Hematopoietic multipotent progenitor cell (in vitro differentiated cells): ENCODE measurements around the gene F7. TPM values are rescaled to one million over a fixed set of nuclear protein-coding genes. Genes with fewer than 3 reads are reported as not detected.

Source experiments
- DNase-seq, 3 donors: peaks; one replicate each; pipeline ENCODE4 v3.0.0-alpha.2; 2011 to 2015; ENCODE audit warnings: low read depth in 2 of 3, low spot score in 2 of 3
- total RNA-seq: library from RNA; depleted of rRNA; stranded (reverse); fragments of >200 nt; gene quantifications from one replicate; pipeline ENCODE4 v1.2.3, GENCODE V29; 2012

The F7 gene
- total RNA-seq, 1 donor = 0.27 TPM

DNA sequence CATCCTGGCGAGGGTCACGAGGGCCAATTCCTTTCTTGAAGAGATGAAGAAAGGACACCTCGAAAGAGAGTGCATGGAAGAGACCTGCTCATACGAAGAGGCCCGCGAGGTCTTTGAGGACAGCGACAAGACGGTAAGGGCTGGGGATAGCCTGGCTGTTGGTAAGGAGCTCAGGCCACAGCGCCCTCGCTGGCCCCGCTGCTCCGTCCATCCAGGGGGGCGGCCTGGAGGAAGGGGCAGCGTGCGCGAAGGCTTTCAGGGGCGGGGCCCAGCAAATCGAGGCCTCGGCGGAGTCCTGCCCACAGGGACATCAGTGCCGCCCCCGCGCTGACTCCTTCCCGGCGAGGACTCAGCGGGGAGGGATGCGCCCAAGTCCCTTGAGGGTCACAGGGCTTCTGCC lies 23.9 kb downstream of the F7 start:
- no peak for DNase-seq

GRCh38 chr13:113129921-113130750 lies 24.5 kb downstream of the F7 start:
- peak in 2 of 3 donors; percentile 23 to 40 for DNase-seq

- no peak for DNase-seq
These were observed 29.7 kb downstream of the F7 start for GRCh38 chr13:113135281-113135760.

DNA sequence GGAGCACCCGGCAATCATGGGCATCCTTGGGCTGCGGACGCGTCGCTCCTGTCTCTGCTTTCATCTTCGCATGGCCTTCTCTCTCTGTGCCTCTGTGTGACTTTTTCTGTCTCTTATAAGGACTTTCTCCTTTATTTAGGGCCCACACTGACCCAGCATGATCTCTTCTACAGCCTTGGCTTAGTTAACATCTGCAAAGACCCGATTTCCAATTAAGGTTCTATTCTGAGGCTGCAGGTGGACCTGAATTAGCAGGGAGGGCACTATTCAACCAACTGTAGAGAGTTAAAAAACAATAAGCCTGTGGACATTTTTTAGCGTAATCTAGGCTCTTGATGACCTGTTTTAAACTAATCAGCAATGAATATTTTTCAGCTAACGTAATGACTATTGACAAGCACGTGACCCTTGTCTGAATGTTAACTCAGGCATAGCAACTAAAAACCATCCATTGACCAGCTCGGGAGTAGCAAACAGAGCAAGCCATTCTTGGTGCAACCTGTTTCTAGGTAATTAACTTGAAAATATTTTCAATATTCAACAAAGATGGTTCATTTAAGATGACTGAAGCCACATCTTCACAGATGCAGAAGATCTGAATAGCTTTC lies 32.2 kb downstream of the F7 start:
- no peak for DNase-seq

DNA sequence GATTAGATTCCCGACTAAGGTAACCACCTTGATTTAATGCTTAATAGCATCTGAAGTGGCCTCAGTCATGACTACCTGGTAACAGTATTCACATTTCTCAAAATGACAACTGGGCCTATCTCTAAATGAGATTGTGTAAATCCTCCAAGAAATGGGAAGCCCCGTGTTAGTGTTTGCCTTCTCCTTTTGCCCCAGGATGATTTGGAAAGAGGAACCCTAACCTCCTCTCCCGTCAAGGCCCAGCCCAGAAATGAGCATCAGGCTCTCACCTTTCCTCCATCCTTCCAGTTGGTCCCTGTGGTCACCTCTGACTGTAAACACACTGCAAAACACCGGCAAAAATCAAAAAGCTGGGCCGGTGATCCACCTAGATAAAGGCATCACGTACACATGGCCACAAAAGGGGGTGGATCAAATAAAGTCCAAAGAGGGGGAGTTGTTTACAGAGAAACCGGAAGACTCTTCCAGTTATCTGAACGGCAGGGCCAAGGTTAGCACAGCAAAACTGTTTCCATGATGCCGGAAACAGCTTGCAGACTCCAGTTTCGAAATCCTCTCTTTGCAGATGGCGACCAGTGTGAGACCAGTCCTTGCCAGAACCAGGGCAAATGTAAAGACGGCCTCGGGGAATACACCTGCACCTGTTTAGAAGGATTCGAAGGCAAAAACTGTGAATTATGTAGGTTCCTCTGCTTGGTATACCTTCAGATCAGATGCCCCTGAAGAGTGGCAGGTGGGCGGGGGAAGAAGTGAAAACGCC lies 33.4 kb downstream of the F7 start:
- no peak for DNase-seq

- DNase-seq = no peak
These were observed 34.0 kb downstream of the F7 start for GRCh38 chr13:113139577-113139976.

DNA sequence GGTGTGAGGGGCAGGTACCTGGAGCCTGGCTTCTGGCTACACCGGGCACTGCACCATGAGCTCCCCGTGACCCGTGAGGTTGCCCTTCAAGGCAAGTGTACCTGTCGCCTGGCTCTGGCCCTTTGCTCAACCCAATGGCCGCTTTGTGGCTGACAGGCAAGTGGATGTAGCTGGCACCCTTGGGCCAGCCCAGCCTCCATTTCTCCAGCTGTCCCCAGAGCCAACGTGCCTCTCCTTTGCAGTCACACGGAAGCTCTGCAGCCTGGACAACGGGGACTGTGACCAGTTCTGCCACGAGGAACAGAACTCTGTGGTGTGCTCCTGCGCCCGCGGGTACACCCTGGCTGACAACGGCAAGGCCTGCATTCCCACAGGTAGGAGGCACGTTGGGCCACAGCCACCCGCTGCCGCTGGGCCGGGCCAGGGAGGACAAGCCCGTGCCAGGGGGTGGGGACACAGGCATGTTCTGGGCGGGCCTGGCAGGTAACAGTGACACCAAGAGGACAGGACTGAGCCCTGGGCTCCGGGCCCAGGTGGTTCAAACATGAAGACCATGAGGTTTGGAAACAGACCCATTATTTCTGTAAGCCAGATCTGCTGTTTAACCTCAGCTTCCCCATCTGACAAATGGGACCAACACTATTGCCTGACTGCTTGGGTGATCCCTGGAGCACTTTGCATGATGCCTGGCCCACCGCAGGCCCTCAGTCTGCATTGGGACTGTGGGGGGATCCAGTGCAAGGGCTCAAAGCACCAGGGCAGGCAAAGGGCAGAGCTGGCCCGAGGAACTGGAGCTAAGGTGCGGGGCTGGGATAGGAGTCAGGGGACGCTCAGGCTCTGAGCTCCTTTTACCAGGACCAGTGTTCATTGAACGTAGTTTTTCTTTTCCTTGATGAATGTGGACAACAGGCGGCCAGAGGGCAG lies 35.3 kb downstream of the F7 start:
- no peak for DNase-seq

GRCh38 chr13:113141601-113141970 lies 36.0 kb downstream of the F7 start:
- DNase-seq = no peak

GRCh38 chr13:113142876-113143275 lies 37.3 kb downstream of the F7 start:
- no peak for DNase-seq

GRCh38 chr13:113143466-113144254 lies 38.1 kb downstream of the F7 start:
- DNase-seq = no peak

DNA sequence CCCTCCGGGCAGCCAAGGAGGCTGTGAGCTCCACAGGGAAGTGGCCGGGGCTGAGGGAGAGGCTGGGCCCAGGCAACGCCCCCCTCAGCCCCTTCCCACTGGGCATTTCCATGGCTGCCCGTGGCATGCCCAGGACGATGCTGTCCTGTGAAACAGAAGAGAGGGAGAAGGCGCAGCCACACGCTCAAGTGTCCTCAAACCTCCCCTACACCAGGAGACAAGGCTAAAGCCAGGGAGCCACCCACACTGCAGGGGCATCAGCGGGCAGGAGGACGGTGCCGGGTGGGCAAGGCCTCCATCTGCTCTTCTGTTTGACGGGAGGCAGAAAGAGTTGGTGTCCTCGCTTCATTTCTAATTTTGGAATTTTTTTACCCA lies 38.7 kb downstream of the F7 start:
- no peak for DNase-seq

DNA sequence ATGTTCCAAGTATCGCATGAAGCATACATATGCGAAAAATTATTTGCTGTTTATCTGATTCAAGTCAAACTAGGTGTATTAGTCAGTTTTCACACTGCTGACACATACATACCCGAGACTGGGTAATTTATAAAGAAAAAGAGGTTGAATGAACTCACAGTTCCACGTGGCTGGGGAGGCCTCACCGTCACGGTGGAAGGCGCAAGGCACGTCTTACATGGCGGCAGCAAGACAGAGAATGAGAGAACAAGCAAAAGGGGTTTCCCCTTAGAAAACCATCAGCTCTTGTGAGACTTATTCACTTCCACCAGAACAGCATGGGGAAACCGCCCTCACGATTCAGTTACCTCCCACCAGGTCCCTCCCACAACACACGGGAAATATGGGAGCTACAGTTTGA lies 39.9 kb downstream of the F7 start:
- DNase-seq = no peak

GRCh38 chr13:113145911-113146598 lies 40.5 kb downstream of the F7 start:
- no peak for DNase-seq

DNA sequence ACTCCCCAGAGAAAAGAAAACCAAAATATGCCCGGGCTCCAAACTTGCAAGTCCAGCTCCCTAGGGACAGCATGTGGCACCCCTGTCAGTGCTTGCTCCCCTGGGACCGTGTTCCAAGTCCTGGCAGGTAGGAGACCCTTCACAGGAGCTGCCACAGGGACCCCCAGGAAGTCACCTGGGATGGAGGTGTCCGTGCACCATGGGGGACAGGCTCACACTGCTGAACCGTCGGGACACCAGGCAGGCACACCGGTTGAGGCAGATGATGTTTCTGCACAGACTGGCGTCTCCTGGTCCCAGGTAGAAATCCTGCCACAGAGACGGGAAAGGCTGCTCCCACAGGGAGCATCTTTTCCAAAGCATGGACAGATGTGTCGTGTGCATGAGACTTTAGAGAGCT lies 41.2 kb downstream of the F7 start:
- no peak for DNase-seq

- DNase-seq = no peak
These were observed 41.6 kb downstream of the F7 start for GRCh38 chr13:113147206-113147605.

GRCh38 chr13:113148407-113148806 lies 42.8 kb downstream of the F7 start:
- no peak for DNase-seq

- DNase-seq = no peak
These were observed 43.4 kb downstream of the F7 start for GRCh38 chr13:113148940-113149503.

- no peak for DNase-seq
These were observed 44.3 kb downstream of the F7 start for GRCh38 chr13:113149711-113150549.
